PC-9 (cell line): ENCODE data around the gene DLG3.

ENCODE experiments used
- EZH2 ChIP-seq: fragments of 200-600 bp; sonication (generic); IDR thresholded peaks from 2 replicates; pipeline ENCODE4 v1.8.0; 2017; ENCODE audit warnings: antibody characterized with exemption, low read depth
- TF ChIP-seq, protein P1 (sequence below): fragments of 200-600 bp; sonication (generic); conservative IDR thresholded peaks from 2 replicates; pipeline ENCODE4 v1.6.1; 2017; ENCODE audit warnings: mixed run types, antibody characterized with exemption, mild to moderate bottlenecking, moderate library complexity

DNA sequence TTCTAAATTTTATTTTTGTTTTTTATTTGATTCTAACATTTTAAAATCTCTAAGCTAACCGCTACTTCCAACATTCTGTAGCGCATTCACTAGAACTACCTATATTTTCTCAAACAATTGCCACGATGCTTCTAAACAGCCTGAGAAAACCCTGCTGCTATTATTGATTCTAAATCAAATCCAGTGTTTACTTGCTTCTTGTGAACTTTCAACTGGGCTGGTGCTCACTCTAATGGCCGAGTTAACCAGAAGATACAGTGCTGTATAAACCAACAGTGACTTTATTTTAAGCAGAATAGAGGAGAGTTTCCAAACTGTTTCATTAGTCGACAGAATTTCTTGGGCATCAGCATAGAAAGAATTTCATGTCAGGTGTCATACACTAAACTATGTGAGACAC lies 110.3 kb downstream of the DLG3 start:
- TF ChIP-seq, protein P1, sequence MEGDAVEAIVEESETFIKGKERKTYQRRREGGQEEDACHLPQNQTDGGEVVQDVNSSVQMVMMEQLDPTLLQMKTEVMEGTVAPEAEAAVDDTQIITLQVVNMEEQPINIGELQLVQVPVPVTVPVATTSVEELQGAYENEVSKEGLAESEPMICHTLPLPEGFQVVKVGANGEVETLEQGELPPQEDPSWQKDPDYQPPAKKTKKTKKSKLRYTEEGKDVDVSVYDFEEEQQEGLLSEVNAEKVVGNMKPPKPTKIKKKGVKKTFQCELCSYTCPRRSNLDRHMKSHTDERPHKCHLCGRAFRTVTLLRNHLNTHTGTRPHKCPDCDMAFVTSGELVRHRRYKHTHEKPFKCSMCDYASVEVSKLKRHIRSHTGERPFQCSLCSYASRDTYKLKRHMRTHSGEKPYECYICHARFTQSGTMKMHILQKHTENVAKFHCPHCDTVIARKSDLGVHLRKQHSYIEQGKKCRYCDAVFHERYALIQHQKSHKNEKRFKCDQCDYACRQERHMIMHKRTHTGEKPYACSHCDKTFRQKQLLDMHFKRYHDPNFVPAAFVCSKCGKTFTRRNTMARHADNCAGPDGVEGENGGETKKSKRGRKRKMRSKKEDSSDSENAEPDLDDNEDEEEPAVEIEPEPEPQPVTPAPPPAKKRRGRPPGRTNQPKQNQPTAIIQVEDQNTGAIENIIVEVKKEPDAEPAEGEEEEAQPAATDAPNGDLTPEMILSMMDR = no peak
- no peak for TF ChIP-seq EZH2
